Prostate gland (tissue), 2 donors: ENCODE results near the gene UGT1A10. TPM values are rescaled to one million over a fixed set of nuclear protein-coding genes. Genes with fewer than 3 reads are reported as not detected.

Experiments
- DNase-seq: peaks from one replicate; pipeline ENCODE4 v3.0.0-alpha.2; 2019; ENCODE audit warnings: low spot score
- H3K27ac ChIP-seq, 2 donors: fragments of 200-600 bp; sonication (generic); 2 replicates each; pipeline ENCODE4 v1.5.1; 2017 to 2019
- H3K27me3 ChIP-seq: fragments of 200-600 bp; sonication (generic); replicated peaks from 2 replicates; pipeline ENCODE4 v1.5.1; 2019; ENCODE audit not compliant: insufficient read depth
- H3K36me3 ChIP-seq, 2 donors: fragments of 200-600 bp; sonication (generic); 1 replicate in 1 of 2; 2 replicates in 1 of 2; pipeline versions ENCODE4 v1.5.1 to v1.8.1; 2017 to 2019
- H3K4me1 ChIP-seq: fragments of 200-600 bp; sonication (generic); replicated peaks from 2 replicates; pipeline ENCODE4 v1.5.1; 2019
- H3K4me3 ChIP-seq, 2 donors: fragments of 200-600 bp; sonication (generic); 2 replicates each; pipeline ENCODE4 v1.5.1; 2017 to 2019
- H3K9me3 ChIP-seq: fragments of 200-600 bp; sonication (generic); 2 replicates; pipeline ENCODE4 v1.5.1; 2017
- POLR2A ChIP-seq: fragments of 450-650 bp; IDR thresholded peaks from one replicate; pipeline ENCODE4 v1.6.1; 2016; ENCODE audit warnings: antibody characterized with exemption, mild to moderate bottlenecking
- POLR2AphosphoS5 ChIP-seq: sonication (generic); formaldehyde crosslinking; IDR thresholded peaks from one replicate; pipeline ENCODE4 v1.6.1; 2017; ENCODE audit warnings: antibody characterized with exemption
- WGBS: methylation state at CpG from one replicate; pipeline ENCODE4 v1.1.5; 2018; 5-methylcytosine and 5-hydroxymethylcytosine counted together
- intact Hi-C: fragments of 100-400 bp; cut with DNase I; formaldehyde crosslinking; loops from one replicate; pipeline ENCODE4 v1.14.2; 2022
- total RNA-seq, 2 donors: library from RNA; depleted of rRNA; stranded (reverse); fragments of >200 nt; gene quantifications; one replicate each; pipeline ENCODE4 v1.1.0, GENCODE V29; 2016
- TF ChIP-seq, protein P1 (sequence below), 4 experiments: fragments of 200-600 bp in 2 of 4; fragments of 450-650 bp in 2 of 4; sonication (generic) in 2 of 4; IDR thresholded peaks; 1 replicate in 3 of 4; 2 replicates in 1 of 4; pipeline ENCODE4 v1.5.1; 2016 to 2019; ENCODE audit warnings: antibody characterized with exemption in 4 of 4, mild to moderate bottlenecking in 2 of 4, moderate library complexity in 2 of 4

UGT1A10 gene
- total RNA-seq, 2 donors from 2014 or later = not detected

DNA sequence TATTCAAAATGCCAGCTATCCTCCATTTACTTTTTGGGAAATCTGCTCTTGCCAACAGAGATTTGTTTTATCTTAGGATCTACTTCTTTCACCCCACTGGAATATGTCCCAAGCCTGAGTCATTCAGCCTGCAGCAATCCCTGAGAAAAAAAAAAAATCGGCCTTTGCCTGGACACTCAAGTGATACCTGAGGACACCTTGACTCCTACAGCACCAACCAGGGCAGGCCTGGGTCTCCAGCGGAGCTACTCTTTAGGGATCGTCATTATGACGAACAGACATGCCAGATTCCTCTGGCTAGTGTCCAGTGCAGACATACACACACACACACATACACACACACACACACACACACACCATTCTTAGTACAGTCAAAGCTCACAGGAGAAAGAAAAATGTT lies 54.2 kb downstream of the UGT1A10 start:
- Histone ChIP-seq H3K4me1 (no peaks in the 10 kb centered on the region), H3K4me3 (no peak overlapping the region), H3K27me3 (no peaks in the 10 kb centered on the region), H3K27ac (no peak overlapping the region), H3K9me3 (no peaks in the 10 kb centered on the region), H3K36me3 (no peaks in the 10 kb centered on the region)
- DNase-seq = no peak
- whole genome bisulfite sequencing = 31% methylated on average over 4 of the region's 4 CpGs
- intact Hi-C loops = no loop called here
- TF ChIP-seq, protein P1, sequence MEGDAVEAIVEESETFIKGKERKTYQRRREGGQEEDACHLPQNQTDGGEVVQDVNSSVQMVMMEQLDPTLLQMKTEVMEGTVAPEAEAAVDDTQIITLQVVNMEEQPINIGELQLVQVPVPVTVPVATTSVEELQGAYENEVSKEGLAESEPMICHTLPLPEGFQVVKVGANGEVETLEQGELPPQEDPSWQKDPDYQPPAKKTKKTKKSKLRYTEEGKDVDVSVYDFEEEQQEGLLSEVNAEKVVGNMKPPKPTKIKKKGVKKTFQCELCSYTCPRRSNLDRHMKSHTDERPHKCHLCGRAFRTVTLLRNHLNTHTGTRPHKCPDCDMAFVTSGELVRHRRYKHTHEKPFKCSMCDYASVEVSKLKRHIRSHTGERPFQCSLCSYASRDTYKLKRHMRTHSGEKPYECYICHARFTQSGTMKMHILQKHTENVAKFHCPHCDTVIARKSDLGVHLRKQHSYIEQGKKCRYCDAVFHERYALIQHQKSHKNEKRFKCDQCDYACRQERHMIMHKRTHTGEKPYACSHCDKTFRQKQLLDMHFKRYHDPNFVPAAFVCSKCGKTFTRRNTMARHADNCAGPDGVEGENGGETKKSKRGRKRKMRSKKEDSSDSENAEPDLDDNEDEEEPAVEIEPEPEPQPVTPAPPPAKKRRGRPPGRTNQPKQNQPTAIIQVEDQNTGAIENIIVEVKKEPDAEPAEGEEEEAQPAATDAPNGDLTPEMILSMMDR (IDR thresholded peaks at IDR 0.05) = no peak
- TF ChIP-seq POLR2AphosphoS5 (no peak), POLR2A (no peak)

DNA sequence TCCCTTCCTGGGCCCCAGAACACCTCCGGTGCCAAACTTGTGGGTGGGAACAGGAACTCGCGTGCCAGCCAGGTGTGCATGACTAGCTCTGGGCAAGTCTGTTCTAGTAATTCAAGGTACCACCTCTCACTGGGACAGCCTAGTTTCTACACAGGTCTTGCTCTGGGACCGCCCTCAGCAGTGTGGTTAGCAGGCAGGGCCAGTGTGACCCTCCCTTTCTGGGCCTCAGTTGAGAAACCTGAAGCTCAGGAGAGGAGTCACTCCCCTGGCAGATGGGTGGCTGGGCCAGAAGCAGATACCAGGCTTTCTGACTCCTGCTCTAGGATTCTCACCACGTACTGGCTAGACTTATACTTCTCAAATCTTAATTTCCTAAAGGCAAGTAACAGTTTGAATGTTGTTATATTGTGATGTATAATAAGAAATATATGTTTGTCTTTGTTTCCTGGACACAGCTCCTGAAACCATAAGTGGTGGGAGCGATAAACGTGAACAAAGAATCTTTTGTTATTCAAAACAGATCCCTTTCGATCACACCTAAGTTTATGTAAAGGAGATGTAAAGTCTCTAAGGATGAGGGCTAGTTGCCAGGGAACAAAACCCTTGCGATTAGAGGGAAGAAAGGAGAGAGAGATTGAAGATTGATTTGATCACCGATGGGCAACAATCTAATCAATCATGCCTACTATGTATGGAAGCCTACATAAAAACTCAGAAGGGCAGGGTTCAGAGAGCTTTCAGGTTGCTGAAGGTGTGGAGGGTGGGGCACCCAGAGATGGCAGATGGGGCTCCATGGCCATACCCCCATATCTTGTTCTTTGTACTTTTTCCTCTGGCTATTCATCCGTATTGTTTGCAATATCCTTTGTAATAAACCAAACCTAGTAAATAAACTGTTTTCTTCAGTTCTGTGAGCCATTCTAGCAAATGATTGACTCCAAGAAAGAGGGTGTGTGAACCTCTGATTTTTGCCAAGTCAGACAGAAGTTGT lies 55.5 kb downstream of the UGT1A10 start:
- Histone ChIP-seq H3K4me1 (no peaks in the 10 kb centered on the region), H3K27ac (no peak overlapping the region), H3K36me3 (no peaks in the 10 kb centered on the region), H3K9me3 (no peaks in the 10 kb centered on the region), H3K27me3 (no peaks in the 10 kb centered on the region), H3K4me3 (no peak overlapping the region)
- intact Hi-C loops = no loop called here
- TF ChIP-seq, protein P1 (IDR thresholded peaks at IDR 0.05) = no peak
- TF ChIP-seq POLR2AphosphoS5 (peak; percentile 71), POLR2A (peak; percentile 60)
- WGBS = 52% methylated on average over 11 of the region's 11 CpGs
- DNase-seq = peak; percentile 80

DNA sequence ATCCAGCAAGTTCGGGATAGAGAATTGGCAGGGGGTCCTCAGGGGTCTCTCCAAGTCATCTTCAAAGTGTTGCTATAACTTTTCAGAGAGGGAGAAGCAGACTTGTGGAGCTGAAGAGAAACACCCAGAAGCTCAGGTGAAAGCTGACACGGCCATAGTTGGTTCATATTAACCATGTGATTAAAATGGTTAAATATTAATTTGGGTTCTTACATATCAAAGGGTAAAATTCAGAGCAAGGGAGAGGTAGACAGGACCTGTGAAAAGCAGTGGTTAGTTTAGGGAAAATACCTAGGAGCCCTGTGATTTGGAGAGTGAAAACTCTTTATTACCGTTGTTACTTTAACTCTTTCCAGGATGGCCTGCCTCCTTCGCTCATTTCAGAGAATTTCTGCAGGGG lies 56.4 kb downstream of the UGT1A10 start, which contains the start of gene UGT1A6:
Gene UGT1A6 (plus strand): TSS at position 243 of the 400 bp plus-strand sequence. CDS start 115 bp downstream, at position 358.
- WGBS = 85% methylated on average over 4 of the region's 4 CpGs
- Histone ChIP-seq H3K4me3 (no peak within 1 kb of the TSS), H3K9me3 (no peaks in the 10 kb centered on the region), H3K27ac (no peak within 1 kb of the TSS), H3K4me1 (no peaks in the 10 kb centered on the region), H3K27me3 (no peaks in the 10 kb centered on the region), H3K36me3 (no peaks in the 10 kb centered on the region)
- intact Hi-C loops = no loop called here
- TF ChIP-seq POLR2A = no peak
- DNase-seq = no peak

DNA sequence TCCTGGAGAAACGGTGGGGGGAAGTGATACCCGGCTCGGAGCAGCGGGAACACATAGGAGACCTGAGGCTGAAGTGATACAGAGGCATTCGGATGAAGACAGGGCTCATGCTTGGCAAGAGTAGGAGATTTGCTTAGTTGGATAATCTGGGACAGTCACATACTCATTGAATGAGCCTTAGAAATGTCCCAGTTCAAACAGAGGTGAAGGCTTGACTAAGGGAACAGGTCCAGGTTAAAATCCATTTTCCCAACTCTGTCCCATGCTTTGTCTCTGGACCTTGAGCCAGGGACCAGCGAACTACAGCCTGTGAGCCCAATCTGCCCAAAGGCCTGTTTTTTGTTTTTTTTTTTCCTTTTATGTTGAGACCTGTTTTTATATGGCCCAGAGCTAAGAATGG lies 57.7 kb downstream of the UGT1A10 start:
- DNase-seq = no peak
- Histone ChIP-seq H3K9me3 (no peaks in the 10 kb centered on the region), H3K4me1 (no peaks in the 10 kb centered on the region), H3K4me3 (no peak overlapping the region), H3K27ac (no peak overlapping the region), H3K36me3 (no peaks in the 10 kb centered on the region), H3K27me3 (no peaks in the 10 kb centered on the region)
- TF ChIP-seq POLR2A (no peak), POLR2AphosphoS5 (no peak)
- TF ChIP-seq, protein P1 (IDR thresholded peaks at IDR 0.05) = no peak
- intact Hi-C loops = no loop called here
- WGBS = 76% methylated on average over 6 of the region's 6 CpGs

DNA sequence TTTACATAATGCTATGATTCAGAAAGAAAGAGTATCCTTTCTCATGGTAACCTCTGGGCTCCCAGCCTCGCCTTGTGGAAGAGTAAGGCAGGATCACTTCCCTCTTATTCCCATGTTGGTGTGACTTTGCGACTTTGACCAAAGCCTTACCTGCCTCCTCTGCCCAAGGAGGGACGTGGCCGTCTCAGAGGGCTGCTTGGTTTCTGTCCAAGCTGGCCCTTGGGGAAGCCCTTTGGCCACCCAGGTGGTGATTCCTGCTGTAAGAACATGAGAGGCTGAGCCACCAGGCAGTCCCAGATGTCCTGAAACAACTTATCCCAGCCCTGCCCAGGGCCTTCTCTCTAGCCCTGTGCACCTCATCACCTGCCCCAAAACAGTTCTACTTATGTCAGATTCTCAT lies 62.5 kb downstream of the UGT1A10 start:
- Histone ChIP-seq H3K4me1 (no peaks in the 10 kb centered on the region), H3K27ac (no peak overlapping the region), H3K9me3 (no peaks in the 10 kb centered on the region), H3K4me3 (no peak overlapping the region), H3K27me3 (no peaks in the 10 kb centered on the region), H3K36me3 (no peaks in the 10 kb centered on the region)
- intact Hi-C loops = no loop called here
- WGBS = 77% methylated on average over 4 of the region's 4 CpGs
- DNase-seq = no peak
- TF ChIP-seq, protein P1 (IDR thresholded peaks at IDR 0.05) = no peak
- no peak for TF ChIP-seq POLR2A
- TF ChIP-seq POLR2AphosphoS5 = no peak
